ENCODE results near the gene CENPVL3.
"Not testable (repeated sequence)": the region's sequence is repeated elsewhere in the genome, so short reads cannot be mapped to it uniquely, and the experiment has no call there.

Gene CENPVL3

GRCh38 chrX:51618241-51619155, at the start of gene CENPVL3:
CENPVL3 (minus strand) TSS chrX:51618912; CDS start chrX:51618873, 39 bp downstream.
- DNase-seq (ENCODE audit: low read depth in 2 of 2): not testable (repeated sequence)

DNA sequence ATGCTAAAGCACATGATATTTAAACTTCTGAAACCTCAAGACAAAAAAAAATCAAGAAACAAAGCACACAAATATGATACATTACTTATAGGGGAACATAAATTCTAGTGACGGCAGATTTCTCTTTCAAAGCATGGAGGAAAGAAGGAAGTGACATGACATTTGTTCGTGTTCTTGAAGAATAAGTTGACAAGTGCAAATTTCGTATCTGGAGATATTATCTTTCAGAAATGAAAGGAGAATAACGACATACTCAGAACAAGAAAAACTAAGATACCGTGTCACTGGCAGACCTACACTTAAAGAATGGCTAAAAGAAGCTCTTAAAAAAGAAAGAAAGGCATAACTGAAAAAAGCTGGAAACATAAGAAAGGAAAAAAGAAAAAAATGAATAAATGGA, 47.3 kb upstream of the CENPVL3 start:
- DNase-seq (ENCODE audit: low read depth in 2 of 2): no peak

DNA sequence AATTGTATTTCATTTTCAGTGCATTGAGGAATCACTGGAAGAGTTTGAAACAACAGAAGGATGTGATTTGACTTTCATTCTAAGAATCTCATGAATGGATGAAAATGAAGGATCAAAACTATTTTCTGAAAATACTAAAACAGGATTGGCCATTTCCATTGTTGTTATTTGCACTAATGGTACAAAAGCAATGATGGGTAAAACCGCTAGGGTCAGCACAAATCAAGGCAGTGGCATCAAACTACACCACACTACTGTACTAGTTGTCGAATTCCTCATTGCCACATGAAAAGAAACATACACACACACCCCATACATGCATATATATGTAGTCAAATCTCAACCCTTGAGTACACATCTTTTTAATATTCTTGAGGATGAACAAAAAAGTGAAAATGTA, 24.7 kb upstream of the CENPVL3 start:
- no peak for DNase-seq (ENCODE audit: low read depth in 2 of 2)

- DNase-seq (ENCODE audit: low read depth in 2 of 2): no peak
Observed at GRCh38 chrX:51641421-51642021, 22.8 kb upstream of the CENPVL3 start.

DNA sequence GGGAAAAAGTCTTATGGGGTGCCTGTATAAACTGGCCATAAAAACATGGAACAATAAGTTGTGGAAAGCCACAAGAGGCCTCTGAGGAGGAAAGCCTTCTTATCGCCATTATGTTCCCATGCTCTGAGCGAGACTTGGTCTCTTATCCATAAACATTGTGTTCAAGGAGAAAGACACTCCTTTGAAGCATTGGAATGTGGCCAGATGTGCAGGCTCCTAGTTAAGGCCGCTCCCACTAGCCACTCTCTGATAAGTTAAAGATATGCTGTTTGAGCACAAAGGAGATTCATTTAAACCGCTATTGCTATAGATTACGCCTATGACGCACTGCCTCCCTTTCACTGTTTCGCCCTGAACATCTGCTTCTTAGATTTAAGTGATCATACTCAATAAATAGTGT, 17.8 kb upstream of the CENPVL3 start:
- not testable (repeated sequence) for DNase-seq (ENCODE audit: low read depth in 2 of 2)

DNA sequence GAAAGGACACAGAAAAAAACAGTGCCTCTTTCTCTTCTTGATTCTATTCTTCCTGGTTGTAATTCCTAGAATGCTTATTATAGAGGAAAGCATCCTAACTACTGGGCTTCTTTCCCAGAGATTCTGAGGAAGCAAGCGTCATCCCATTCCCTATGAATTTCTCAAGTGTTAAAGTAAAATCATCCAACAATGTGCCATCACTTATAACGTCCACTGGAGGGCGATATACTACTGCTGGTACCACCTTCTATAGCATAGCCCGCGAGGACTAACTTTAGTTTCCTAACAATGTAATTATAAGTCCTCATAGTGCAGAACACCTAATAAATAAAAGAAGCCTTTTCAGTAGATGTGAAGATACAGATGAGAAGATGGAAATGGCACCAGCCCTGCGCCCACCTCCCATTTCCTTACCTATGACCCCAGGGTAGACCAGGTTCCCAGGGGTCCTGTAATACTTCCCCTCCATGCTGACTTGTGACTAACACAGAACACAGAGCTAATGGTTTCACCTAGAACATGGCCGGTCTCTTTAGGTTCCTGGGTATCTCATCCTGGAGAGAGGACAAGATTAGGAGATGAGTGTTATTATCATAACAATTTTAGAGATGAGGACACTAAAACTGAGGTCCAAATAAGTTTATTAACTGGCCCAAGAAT, 4.2 kb downstream of the CENPVL3 start:
- no peak for DNase-seq (ENCODE audit: low read depth in 2 of 2)

GRCh38 chrX:51608766-51609165, 9.9 kb downstream of the CENPVL3 start:
- DNase-seq (ENCODE audit: low read depth in 2 of 2): no peak

GRCh38 chrX:51608126-51608525, 10.6 kb downstream of the CENPVL3 start:
- DNase-seq (ENCODE audit: low read depth in 2 of 2): no peak

GRCh38 chrX:51606446-51606845, 12.3 kb downstream of the CENPVL3 start:
- no peak for DNase-seq (ENCODE audit: low read depth in 2 of 2)

- DNase-seq (ENCODE audit: low read depth in 2 of 2): no peak
Observed at GRCh38 chrX:51598899-51599298, 19.8 kb downstream of the CENPVL3 start.

DNA sequence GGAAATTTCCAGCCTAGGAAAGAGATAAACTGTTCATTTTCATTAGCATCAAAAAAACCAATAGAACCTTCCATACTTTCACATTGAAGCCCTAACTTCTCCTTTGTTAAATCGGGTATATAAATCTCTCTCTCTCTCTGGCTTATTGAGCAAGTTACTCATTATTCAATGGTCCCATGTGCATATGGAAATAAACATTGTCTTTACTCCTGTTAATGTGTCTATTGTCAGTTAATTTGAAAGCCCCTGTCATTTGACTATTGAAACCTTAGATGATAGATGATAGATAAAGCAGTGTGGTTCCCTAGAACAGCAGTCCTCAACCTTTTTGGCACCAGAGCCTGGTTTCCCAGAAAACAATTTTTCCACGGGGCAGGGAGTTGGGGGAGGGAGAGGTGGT, 46.8 kb downstream of the CENPVL3 start:
- no peak for DNase-seq (ENCODE audit: low read depth in 2 of 2)

DNA sequence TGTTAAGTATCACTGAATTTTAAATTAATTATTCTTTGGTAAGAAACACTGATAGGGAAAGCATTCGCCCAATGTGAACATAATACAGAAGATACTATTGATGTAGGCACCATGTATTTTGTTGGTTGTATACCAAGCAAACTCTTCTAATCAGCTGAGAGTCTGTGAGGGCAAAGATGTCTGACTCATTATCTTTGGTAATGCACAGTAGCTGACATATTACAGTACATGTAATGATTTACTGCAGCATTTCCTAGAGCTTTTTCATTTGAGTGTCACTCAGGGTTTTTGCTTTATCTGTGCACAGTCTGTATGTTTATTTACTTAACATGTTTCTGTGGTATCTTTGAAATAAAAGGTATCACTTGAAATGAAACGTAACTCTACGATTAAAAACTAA, 49.2 kb downstream of the CENPVL3 start:
- DNase-seq (ENCODE audit: low read depth in 2 of 2): no peak

- no peak for DNase-seq (ENCODE audit: low read depth in 2 of 2)
Observed at GRCh38 chrX:51568586-51568985, 50.1 kb downstream of the CENPVL3 start.
